Fibroblast of lung (primary cell): ENCODE measurements around the gene SFMBT2.

ENCODE experiments used
- EZH2 ChIP-seq: IDR thresholded peaks from 2 replicates; pipeline ENCODE4 v1.5.1; 2012; ENCODE audit warnings: low read length, control low read depth, mild to moderate bottlenecking; ENCODE audit errors: missing control alignments
- TF ChIP-seq, protein P1 (sequence below), 2 donors: IDR thresholded peaks in 1 of 2; conservative IDR thresholded peaks in 1 of 2; 1 replicate in 1 of 2; 2 replicates in 1 of 2; pipeline ENCODE4 v1.5.1; 2011 to 2012; ENCODE audit warnings: low read length in 2 of 2, control low read depth in 1 of 2, inconsistent platforms in 1 of 2, low read depth in 1 of 2, mild to moderate bottlenecking in 1 of 2

DNA sequence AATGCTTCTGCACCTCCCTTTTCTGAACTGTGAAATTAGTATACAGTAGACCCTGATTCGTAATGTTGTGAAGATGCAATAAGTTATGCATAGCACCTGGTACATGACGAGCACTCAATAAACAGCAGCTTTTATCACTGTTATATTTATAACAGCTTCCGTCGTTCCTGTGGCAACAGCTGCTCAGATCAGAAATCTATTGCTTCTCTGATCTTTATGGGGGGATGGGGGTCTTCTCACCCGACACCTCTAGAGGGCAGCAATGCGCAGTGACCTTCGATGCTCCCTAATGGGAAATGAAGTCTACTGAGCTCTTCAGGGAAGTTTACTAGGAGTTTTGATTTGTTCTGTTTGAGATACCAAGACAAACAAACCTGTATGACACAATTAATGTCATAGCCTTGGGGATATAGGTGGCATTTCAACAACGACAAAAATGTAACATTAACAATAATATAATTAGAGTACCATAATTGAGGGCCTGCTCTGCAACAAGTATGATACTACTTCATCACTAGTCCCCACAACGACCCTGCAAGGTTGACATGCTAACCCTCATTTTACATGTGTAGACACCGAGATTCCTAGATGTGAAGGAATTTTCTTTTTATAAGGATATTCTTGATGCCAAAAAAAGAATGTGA, 289.6 kb downstream of the SFMBT2 start:
- TF ChIP-seq, protein P1, sequence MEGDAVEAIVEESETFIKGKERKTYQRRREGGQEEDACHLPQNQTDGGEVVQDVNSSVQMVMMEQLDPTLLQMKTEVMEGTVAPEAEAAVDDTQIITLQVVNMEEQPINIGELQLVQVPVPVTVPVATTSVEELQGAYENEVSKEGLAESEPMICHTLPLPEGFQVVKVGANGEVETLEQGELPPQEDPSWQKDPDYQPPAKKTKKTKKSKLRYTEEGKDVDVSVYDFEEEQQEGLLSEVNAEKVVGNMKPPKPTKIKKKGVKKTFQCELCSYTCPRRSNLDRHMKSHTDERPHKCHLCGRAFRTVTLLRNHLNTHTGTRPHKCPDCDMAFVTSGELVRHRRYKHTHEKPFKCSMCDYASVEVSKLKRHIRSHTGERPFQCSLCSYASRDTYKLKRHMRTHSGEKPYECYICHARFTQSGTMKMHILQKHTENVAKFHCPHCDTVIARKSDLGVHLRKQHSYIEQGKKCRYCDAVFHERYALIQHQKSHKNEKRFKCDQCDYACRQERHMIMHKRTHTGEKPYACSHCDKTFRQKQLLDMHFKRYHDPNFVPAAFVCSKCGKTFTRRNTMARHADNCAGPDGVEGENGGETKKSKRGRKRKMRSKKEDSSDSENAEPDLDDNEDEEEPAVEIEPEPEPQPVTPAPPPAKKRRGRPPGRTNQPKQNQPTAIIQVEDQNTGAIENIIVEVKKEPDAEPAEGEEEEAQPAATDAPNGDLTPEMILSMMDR (conservative IDR thresholded peaks at IDR 0.05 in 1 of 2, IDR thresholded peaks at IDR 0.05 in 1 of 2; ENCODE audit: low read depth in 1 of 2, low read length in 2 of 2): peak; percentile 33 to 75
- TF ChIP-seq EZH2: no peak
